GM23338 (cell line): ENCODE measurements around the gene CLNK. TPM values are rescaled to one million over a fixed set of nuclear protein-coding genes. Genes with fewer than 3 reads are reported as not detected.
A peak's percentile ranks its signal among the peaks of the same experiment; 100 is the strongest.

Experiments used
- ATAC-seq: fragments of 200-7000 bp; cut with Tn5 transposase; 3 replicates; pipeline ENCODE4 v1.9.1; 2020
- DNase-seq: peaks from one replicate; pipeline ENCODE4 v3.0.0-alpha.2; 2015; ENCODE audit warnings: low spot score
- H2AFZ ChIP-seq: fragments of 200-600 bp; sonication (generic); 2 replicates; pipeline ENCODE4 v1.8.0; 2016; ENCODE audit warnings: antibody characterized with exemption, mild to moderate bottlenecking, moderate library complexity
- H3F3A ChIP-seq: fragments of 200-600 bp; sonication (generic); replicated peaks from 2 replicates; pipeline ENCODE4 v1.8.0; 2017; ENCODE audit warnings: antibody characterized with exemption, mixed run types, low read depth
- H3K27ac ChIP-seq: fragments of 200-600 bp; sonication (generic); 2 replicates; pipeline ENCODE4 v1.6.1; 2016; ENCODE audit warnings: low read depth
- H3K27me3 ChIP-seq: fragments of 200-600 bp; sonication (generic); 2 replicates; pipeline ENCODE4 v1.8.0; 2016; ENCODE audit warnings: mild to moderate bottlenecking, mixed run types, moderate library complexity; ENCODE audit not compliant: insufficient read depth
- H3K36me3 ChIP-seq: fragments of 200-600 bp; sonication (generic); 2 replicates; pipeline ENCODE4 v1.8.0; 2016; ENCODE audit warnings: mild to moderate bottlenecking; ENCODE audit not compliant: insufficient read depth
- H3K4me1 ChIP-seq: fragments of 200-600 bp; sonication (generic); 2 replicates; pipeline ENCODE4 v1.8.0; 2016; ENCODE audit warnings: mild to moderate bottlenecking, moderate library complexity; ENCODE audit not compliant: insufficient read depth
- H3K4me2 ChIP-seq: fragments of 200-600 bp; sonication (generic); 2 replicates; pipeline ENCODE4 v1.7.1; 2017; ENCODE audit warnings: mixed run types
- H3K4me3 ChIP-seq: fragments of 200-600 bp; sonication (generic); 2 replicates; pipeline ENCODE4 v1.6.1; 2016; ENCODE audit warnings: mixed run types
- H3K79me2 ChIP-seq: fragments of 200-600 bp; sonication (generic); replicated peaks from 2 replicates; pipeline ENCODE4 v1.8.0; 2017; ENCODE audit warnings: mild to moderate bottlenecking; ENCODE audit not compliant: insufficient read depth
- H3K9me2 ChIP-seq: fragments of 200-600 bp; sonication (generic); 2 replicates; pipeline ENCODE4 v1.8.0; 2017; ENCODE audit not compliant: insufficient read depth
- H4K20me1 ChIP-seq: fragments of 200-600 bp; sonication (generic); replicated peaks from 2 replicates; pipeline ENCODE4 v1.8.0; 2017; ENCODE audit warnings: mild to moderate bottlenecking; ENCODE audit not compliant: insufficient read depth
- H3K27ac Mint-ChIP-seq: 2 replicates; pipeline ENCODE4 v1.8.0; 2020; ENCODE audit warnings: inconsistent platforms, mild to moderate bottlenecking, moderate library complexity, mixed read lengths
- H3K27me3 Mint-ChIP-seq: 3 replicates; pipeline ENCODE4 v1.8.0; 2022; ENCODE audit warnings: low read depth, mild to moderate bottlenecking, moderate library complexity, mixed read lengths, inconsistent platforms; ENCODE audit not compliant: insufficient read depth, poor library complexity
- H3K36me3 Mint-ChIP-seq: 3 replicates; pipeline ENCODE4 v1.8.0; 2021; ENCODE audit warnings: low read depth, mild to moderate bottlenecking, inconsistent platforms, moderate library complexity, mixed read lengths
- H3K4me1 Mint-ChIP-seq: 3 replicates; pipeline ENCODE4 v1.8.0; 2020; ENCODE audit warnings: mild to moderate bottlenecking, inconsistent platforms, mixed read lengths
- H3K4me3 Mint-ChIP-seq: 3 replicates; pipeline ENCODE4 v1.8.0; 2021; ENCODE audit warnings: moderate library complexity, mild to moderate bottlenecking, inconsistent platforms, mixed read lengths
- H3K9me3 Mint-ChIP-seq: 3 replicates; pipeline ENCODE4 v1.8.0; 2020; ENCODE audit warnings: moderate library complexity, mild to moderate bottlenecking, inconsistent platforms, mixed read lengths
- CREB1 ChIP-seq: fragments of 250-450 bp; sonication (Bioruptor Pico); IDR thresholded peaks from 2 replicates; pipeline ENCODE4 v1.5.0; 2020; ENCODE audit warnings: low read depth, mild to moderate bottlenecking, moderate library complexity
- EZH2 ChIP-seq: fragments of 200-600 bp; sonication (generic); IDR thresholded peaks from one replicate; pipeline ENCODE4 v1.8.0; 2017; ENCODE audit warnings: antibody characterized with exemption, mild to moderate bottlenecking, low read depth; ENCODE audit not compliant: unreplicated experiment
- EZH2phosphoT487 ChIP-seq: fragments of 200-600 bp; sonication (generic); IDR thresholded peaks from one replicate; pipeline ENCODE4 v1.8.1; 2018; ENCODE audit warnings: antibody characterized with exemption; ENCODE audit not compliant: unreplicated experiment
- JUNB ChIP-seq: IDR thresholded peaks from one replicate; pipeline ENCODE4 v1.6.1; 2016; ENCODE audit warnings: antibody characterized with exemption; ENCODE audit not compliant: unreplicated experiment
- NANOG ChIP-seq: IDR thresholded peaks from 2 replicates; pipeline ENCODE4 v1.6.1; 2016; ENCODE audit warnings: antibody characterized with exemption, borderline replicate concordance
- POLR2AphosphoS5 ChIP-seq: IDR thresholded peaks from 2 replicates; pipeline ENCODE4 v1.6.1; 2016; ENCODE audit warnings: antibody characterized with exemption, low read depth
- STAT1 ChIP-seq: IDR thresholded peaks from one replicate; pipeline ENCODE4 v1.6.1; 2016; ENCODE audit warnings: antibody characterized with exemption; ENCODE audit not compliant: unreplicated experiment
- ZNF114 ChIP-seq: fragments of 250-450 bp; sonication (Bioruptor Pico); IDR thresholded peaks from 2 replicates; pipeline ENCODE4 v1.5.0; 2020; ENCODE audit warnings: mild to moderate bottlenecking, moderate library complexity
- ZNF331 ChIP-seq: fragments of 250-450 bp; sonication (Bioruptor Pico); IDR thresholded peaks from 2 replicates; pipeline ENCODE4 v1.5.0; 2020; ENCODE audit warnings: low read depth, mild to moderate bottlenecking, moderate library complexity
- polyA plus RNA-seq: library from polyadenylated mRNA; unstranded; fragments of >200 nt; fragmentation: Nextera tagmentation; extraction: Ambion mirVana; gene quantifications from 2 replicates; pipeline ENCODE4 v1.2.1, GENCODE V29; 2016
- total RNA-seq: library from RNA; depleted of rRNA; stranded (reverse); fragments of >200 nt; shearing (Covaris generic); gene quantifications from 2 replicates; pipeline ENCODE4 v1.2.3, GENCODE V29; 2014
- TF ChIP-seq, protein P1 (sequence below): IDR thresholded peaks from one replicate; pipeline ENCODE4 v1.6.1; 2018; ENCODE audit warnings: antibody characterized with exemption; ENCODE audit not compliant: unreplicated experiment
- TF ChIP-seq, protein P2 (sequence below): fragments of 250-450 bp; sonication (Bioruptor Pico); IDR thresholded peaks from 2 replicates; pipeline ENCODE4 v1.5.0; 2020; ENCODE audit warnings: mild to moderate bottlenecking, moderate library complexity
- TF ChIP-seq, protein P3 (sequence below): IDR thresholded peaks from 2 replicates; pipeline ENCODE4 v1.6.1; 2016; ENCODE audit warnings: antibody characterized with exemption
- TF ChIP-seq, protein P4 (sequence below), 2 experiments: fragments of 200-600 bp in 1 of 2; sonication (generic) in 1 of 2; conservative IDR thresholded peaks; 2 replicates each; pipeline versions ENCODE4 v1.5.1 to v1.6.1; 2016 to 2017; ENCODE audit warnings: antibody characterized with exemption in 2 of 2, low read depth in 2 of 2, mild to moderate bottlenecking in 2 of 2, moderate library complexity in 1 of 2

CLNK gene
- total and polyA plus RNA-seq, 2 experiments from 2014 or later, result not detected

DNA sequence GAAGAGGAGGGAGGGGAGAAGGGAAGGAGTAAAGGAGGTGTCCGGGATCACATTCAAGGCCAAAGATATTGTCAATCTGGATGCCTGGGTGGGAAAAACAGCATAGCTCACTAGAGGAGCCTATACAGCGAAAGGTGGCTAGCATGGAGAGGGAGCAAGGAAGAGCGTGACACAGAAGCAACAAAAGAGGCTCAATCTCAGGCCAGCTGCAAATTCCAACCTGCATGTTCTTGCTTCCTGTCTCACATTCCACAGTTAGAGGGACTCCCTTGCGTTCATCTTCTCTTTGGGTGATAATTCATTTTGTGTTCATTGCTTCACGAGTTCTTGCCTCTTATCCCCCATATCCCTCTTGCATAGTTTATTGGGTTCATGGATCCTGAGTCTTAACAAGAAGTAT, 3.0 kb upstream of the CLNK start:
- ATAC-seq (peak; percentile 44; the same call in 2 of the 3 replicates), DNase-seq (peak; percentile 58)
- H3K4me3 ChIP-seq, result no peak overlapping the region
- no peaks in the 10 kb centered on the region for H3K27me3 ChIP-seq
- Mint-ChIP-seq H3K9me3 (no peaks in the 10 kb centered on the region), H3K36me3 (no peaks in the 10 kb centered on the region), H3K4me1 (peaks cover 12% of the 10 kb centered on the region; the same call in 2 of the 3 replicates), H3K27ac (peak overlapping the region; percentile 23; the same call in 1 of the 2 replicates), H3K4me3 (no peak overlapping the region), H3K27me3 (no peaks in the 10 kb centered on the region)
- H3K27ac ChIP-seq, result no peak overlapping the region
- H3K79me2 ChIP-seq, result no peaks in the 10 kb centered on the region
- H2AFZ ChIP-seq, result peak overlapping the region; percentile 1; the same call in 1 of the 2 replicates
- H3K4me1 ChIP-seq, result no peaks in the 10 kb centered on the region
- H3K9me2 ChIP-seq, result 0 out of 2 replicates have a peak, but pooled peaks cover 9% of the 10 kb centered on the region
- H3K4me2 ChIP-seq, result no peak overlapping the region
- no peaks in the 10 kb centered on the region for H4K20me1 ChIP-seq
- H3F3A ChIP-seq, result no peaks in the 10 kb centered on the region
- TF ChIP-seq, protein P1, sequence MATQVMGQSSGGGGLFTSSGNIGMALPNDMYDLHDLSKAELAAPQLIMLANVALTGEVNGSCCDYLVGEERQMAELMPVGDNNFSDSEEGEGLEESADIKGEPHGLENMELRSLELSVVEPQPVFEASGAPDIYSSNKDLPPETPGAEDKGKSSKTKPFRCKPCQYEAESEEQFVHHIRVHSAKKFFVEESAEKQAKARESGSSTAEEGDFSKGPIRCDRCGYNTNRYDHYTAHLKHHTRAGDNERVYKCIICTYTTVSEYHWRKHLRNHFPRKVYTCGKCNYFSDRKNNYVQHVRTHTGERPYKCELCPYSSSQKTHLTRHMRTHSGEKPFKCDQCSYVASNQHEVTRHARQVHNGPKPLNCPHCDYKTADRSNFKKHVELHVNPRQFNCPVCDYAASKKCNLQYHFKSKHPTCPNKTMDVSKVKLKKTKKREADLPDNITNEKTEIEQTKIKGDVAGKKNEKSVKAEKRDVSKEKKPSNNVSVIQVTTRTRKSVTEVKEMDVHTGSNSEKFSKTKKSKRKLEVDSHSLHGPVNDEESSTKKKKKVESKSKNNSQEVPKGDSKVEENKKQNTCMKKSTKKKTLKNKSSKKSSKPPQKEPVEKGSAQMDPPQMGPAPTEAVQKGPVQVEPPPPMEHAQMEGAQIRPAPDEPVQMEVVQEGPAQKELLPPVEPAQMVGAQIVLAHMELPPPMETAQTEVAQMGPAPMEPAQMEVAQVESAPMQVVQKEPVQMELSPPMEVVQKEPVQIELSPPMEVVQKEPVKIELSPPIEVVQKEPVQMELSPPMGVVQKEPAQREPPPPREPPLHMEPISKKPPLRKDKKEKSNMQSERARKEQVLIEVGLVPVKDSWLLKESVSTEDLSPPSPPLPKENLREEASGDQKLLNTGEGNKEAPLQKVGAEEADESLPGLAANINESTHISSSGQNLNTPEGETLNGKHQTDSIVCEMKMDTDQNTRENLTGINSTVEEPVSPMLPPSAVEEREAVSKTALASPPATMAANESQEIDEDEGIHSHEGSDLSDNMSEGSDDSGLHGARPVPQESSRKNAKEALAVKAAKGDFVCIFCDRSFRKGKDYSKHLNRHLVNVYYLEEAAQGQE, result no peak
- TF ChIP-seq ZNF331 (CRISPR knock-in tag), result no peak
- no peak for TF ChIP-seq EZH2
- TF ChIP-seq, protein P2, sequence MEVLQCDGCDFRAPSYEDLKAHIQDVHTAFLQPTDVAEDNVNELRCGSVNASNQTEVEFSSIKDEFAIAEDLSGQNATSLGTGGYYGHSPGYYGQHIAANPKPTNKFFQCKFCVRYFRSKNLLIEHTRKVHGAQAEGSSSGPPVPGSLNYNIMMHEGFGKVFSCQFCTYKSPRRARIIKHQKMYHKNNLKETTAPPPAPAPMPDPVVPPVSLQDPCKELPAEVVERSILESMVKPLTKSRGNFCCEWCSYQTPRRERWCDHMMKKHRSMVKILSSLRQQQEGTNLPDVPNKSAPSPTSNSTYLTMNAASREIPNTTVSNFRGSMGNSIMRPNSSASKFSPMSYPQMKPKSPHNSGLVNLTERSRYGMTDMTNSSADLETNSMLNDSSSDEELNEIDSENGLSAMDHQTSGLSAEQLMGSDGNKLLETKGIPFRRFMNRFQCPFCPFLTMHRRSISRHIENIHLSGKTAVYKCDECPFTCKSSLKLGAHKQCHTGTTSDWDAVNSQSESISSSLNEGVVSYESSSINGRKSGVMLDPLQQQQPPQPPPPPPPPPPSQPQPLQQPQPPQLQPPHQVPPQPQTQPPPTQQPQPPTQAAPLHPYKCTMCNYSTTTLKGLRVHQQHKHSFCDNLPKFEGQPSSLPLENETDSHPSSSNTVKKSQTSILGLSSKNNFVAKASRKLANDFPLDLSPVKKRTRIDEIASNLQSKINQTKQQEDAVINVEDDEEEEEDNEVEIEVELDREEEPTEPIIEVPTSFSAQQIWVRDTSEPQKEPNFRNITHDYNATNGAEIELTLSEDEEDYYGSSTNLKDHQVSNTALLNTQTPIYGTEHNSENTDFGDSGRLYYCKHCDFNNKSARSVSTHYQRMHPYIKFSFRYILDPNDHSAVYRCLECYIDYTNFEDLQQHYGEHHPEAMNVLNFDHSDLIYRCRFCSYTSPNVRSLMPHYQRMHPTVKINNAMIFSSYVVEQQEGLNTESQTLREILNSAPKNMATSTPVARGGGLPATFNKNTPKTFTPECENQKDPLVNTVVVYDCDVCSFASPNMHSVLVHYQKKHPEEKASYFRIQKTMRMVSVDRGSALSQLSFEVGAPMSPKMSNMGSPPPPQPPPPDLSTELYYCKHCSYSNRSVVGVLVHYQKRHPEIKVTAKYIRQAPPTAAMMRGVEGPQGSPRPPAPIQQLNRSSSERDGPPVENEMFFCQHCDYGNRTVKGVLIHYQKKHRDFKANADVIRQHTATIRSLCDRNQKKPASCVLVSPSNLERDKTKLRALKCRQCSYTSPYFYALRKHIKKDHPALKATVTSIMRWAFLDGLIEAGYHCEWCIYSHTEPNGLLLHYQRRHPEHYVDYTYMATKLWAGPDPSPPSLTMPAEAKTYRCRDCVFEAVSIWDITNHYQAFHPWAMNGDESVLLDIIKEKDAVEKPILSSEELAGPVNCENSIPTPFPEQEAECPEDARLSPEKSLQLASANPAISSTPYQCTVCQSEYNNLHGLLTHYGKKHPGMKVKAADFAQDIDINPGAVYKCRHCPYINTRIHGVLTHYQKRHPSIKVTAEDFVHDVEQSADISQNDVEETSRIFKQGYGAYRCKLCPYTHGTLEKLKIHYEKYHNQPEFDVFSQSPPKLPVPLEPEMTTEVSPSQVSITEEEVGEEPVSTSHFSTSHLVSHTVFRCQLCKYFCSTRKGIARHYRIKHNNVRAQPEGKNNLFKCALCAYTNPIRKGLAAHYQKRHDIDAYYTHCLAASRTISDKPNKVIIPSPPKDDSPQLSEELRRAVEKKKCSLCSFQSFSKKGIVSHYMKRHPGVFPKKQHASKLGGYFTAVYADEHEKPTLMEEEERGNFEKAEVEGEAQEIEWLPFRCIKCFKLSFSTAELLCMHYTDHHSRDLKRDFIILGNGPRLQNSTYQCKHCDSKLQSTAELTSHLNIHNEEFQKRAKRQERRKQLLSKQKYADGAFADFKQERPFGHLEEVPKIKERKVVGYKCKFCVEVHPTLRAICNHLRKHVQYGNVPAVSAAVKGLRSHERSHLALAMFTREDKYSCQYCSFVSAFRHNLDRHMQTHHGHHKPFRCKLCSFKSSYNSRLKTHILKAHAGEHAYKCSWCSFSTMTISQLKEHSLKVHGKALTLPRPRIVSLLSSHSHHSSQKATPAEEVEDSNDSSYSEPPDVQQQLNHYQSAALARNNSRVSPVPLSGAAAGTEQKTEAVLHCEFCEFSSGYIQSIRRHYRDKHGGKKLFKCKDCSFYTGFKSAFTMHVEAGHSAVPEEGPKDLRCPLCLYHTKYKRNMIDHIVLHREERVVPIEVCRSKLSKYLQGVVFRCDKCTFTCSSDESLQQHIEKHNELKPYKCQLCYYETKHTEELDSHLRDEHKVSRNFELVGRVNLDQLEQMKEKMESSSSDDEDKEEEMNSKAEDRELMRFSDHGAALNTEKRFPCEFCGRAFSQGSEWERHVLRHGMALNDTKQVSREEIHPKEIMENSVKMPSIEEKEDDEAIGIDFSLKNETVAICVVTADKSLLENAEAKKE (CRISPR knock-in tag), result no peak
- no peak for TF ChIP-seq STAT1
- TF ChIP-seq, protein P3, sequence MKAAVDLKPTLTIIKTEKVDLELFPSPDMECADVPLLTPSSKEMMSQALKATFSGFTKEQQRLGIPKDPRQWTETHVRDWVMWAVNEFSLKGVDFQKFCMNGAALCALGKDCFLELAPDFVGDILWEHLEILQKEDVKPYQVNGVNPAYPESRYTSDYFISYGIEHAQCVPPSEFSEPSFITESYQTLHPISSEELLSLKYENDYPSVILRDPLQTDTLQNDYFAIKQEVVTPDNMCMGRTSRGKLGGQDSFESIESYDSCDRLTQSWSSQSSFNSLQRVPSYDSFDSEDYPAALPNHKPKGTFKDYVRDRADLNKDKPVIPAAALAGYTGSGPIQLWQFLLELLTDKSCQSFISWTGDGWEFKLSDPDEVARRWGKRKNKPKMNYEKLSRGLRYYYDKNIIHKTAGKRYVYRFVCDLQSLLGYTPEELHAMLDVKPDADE, result no peak
- TF ChIP-seq NANOG, result no peak
- no peak for TF ChIP-seq ZNF114 (CRISPR knock-in tag)
- no peak for TF ChIP-seq POLR2AphosphoS5
- TF ChIP-seq JUNB, result no peak
- TF ChIP-seq EZH2phosphoT487, result no peak
- TF ChIP-seq, protein P4, sequence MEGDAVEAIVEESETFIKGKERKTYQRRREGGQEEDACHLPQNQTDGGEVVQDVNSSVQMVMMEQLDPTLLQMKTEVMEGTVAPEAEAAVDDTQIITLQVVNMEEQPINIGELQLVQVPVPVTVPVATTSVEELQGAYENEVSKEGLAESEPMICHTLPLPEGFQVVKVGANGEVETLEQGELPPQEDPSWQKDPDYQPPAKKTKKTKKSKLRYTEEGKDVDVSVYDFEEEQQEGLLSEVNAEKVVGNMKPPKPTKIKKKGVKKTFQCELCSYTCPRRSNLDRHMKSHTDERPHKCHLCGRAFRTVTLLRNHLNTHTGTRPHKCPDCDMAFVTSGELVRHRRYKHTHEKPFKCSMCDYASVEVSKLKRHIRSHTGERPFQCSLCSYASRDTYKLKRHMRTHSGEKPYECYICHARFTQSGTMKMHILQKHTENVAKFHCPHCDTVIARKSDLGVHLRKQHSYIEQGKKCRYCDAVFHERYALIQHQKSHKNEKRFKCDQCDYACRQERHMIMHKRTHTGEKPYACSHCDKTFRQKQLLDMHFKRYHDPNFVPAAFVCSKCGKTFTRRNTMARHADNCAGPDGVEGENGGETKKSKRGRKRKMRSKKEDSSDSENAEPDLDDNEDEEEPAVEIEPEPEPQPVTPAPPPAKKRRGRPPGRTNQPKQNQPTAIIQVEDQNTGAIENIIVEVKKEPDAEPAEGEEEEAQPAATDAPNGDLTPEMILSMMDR (conservative IDR thresholded peaks at IDR 0.05; ENCODE audit: low read depth in 2 of 2), result no peak
- TF ChIP-seq CREB1 (CRISPR knock-in tag), result no peak
- H3K36me3 ChIP-seq, result no peaks in the 10 kb centered on the region
